ENCODE data around the gene MPRIP.

Gene MPRIP

GRCh38 chr17:17091856-17092756, 49.8 kb downstream of the MPRIP start:
- DNase-seq (ENCODE audit: extremely low read depth, low read depth) = no peak
- no peak for TF ChIP-seq CTCF (IDR thresholded peaks at IDR 0.05; ENCODE audit: low read depth, low read length)

GRCh38 chr17:17093764-17094163, 51.5 kb downstream of the MPRIP start:
- no peak for DNase-seq (ENCODE audit: extremely low read depth, low read depth)
- TF ChIP-seq CTCF (IDR thresholded peaks at IDR 0.05; ENCODE audit: low read depth, low read length) = no peak

GRCh38 chr17:17096438-17097178, 54.4 kb downstream of the MPRIP start:
- DNase-seq (ENCODE audit: extremely low read depth, low read depth) = no peak

GRCh38 chr17:17097763-17098345, 55.6 kb downstream of the MPRIP start:
- no peak for TF ChIP-seq CTCF (IDR thresholded peaks at IDR 0.05; ENCODE audit: low read depth, low read length)
- DNase-seq (ENCODE audit: extremely low read depth, low read depth) = no peak

More at GRCh38 chr17:17096438-17097178, 54.4 kb downstream of the MPRIP start:
- TF ChIP-seq CTCF (IDR thresholded peaks at IDR 0.05; ENCODE audit: low read depth, low read length) = no peak

- DNase-seq (ENCODE audit: extremely low read depth, low read depth) = no peak
- no peak for TF ChIP-seq CTCF (IDR thresholded peaks at IDR 0.05; ENCODE audit: low read depth, low read length)
Observed at GRCh38 chr17:17098551-17099179, 56.4 kb downstream of the MPRIP start.

- no peak for DNase-seq (ENCODE audit: extremely low read depth, low read depth)
- no peak for TF ChIP-seq CTCF (IDR thresholded peaks at IDR 0.05; ENCODE audit: low read depth, low read length)
Observed at GRCh38 chr17:17102176-17102575, 59.9 kb downstream of the MPRIP start.

All from AG09319 (cell line).